IMR-90 (cell line): ENCODE measurements around the gene CBLIF. TPM values are rescaled to one million over a fixed set of nuclear protein-coding genes. Genes with fewer than 3 reads are reported as not detected.

Experiments
- ATAC-seq: fragments of 200-7000 bp; cut with Tn5 transposase; 2 replicates; pipeline ENCODE4 v1.9.1; 2020; ENCODE audit warnings: low read depth, mild to moderate bottlenecking, moderate library complexity
- BruUV-seq: library from RNA; stranded (reverse); fragments of 400-500 nt; replicated peaks from 2 replicates; lab custom pipeline; 2021; lab: Mats Ljungman, UMichigan
- CTCF ChIA-PET: fragments of 300-600 bp; formaldehyde crosslinking; extraction: SDS; loops from one replicate; lab custom pipeline; 2021; ENCODE audit warnings: antibody characterized with exemption; lab: Yijun Ruan, JAX
- POLR2A ChIA-PET: fragments of 300-600 bp; sonication (Branson Sonifier 250); formaldehyde crosslinking; loops from one replicate; lab custom pipeline; 2022; ENCODE audit warnings: antibody characterized with exemption; ENCODE audit not compliant: unreplicated experiment; lab: Charles Lee
- DNase-seq: peaks from one replicate; pipeline ENCODE4 v3.0.0; 2013
- H2AFZ ChIP-seq: replicated peaks from 2 replicates; pipeline ENCODE3; 2013; ENCODE audit warnings: low read length, mild to moderate bottlenecking; ENCODE audit not compliant: poor library complexity
- H2AK5ac ChIP-seq: 2 replicates; pipeline ENCODE4 v1.6.1; 2013; ENCODE audit warnings: low read depth, low read length, inconsistent platforms
- H2AK9ac ChIP-seq: replicated peaks from 2 replicates; pipeline ENCODE3; 2013; ENCODE audit warnings: mild to moderate bottlenecking, low read depth, low read length, moderate library complexity; ENCODE audit not compliant: poor library complexity
- H2BK120ac ChIP-seq: 2 replicates; pipeline ENCODE4 v1.6.1; 2013; ENCODE audit warnings: low read depth, low read length, inconsistent platforms
- H2BK15ac ChIP-seq: 3 replicates; pipeline ENCODE4 v1.6.1; 2013; ENCODE audit warnings: low read depth, low read length, inconsistent platforms
- H2BK20ac ChIP-seq: 2 replicates; pipeline ENCODE4 v1.6.1; 2013; ENCODE audit warnings: low read depth, mild to moderate bottlenecking, inconsistent platforms, low read length, moderate library complexity
- H2BK5ac ChIP-seq: 2 replicates; pipeline ENCODE4 v1.6.1; 2013; ENCODE audit warnings: mild to moderate bottlenecking, low read depth, low read length, inconsistent platforms; ENCODE audit not compliant: poor library complexity, severe bottlenecking
- H3K14ac ChIP-seq: replicated peaks from 2 replicates; pipeline ENCODE4 v1.6.1; 2013; ENCODE audit warnings: low read depth, low read length, inconsistent platforms
- H3K18ac ChIP-seq: 2 replicates; pipeline ENCODE4 v1.6.1; 2013; ENCODE audit warnings: low read depth, low read length, control low read depth
- H3K23ac ChIP-seq: 2 replicates; pipeline ENCODE4 v1.6.1; 2013; ENCODE audit warnings: low read depth, low read length, inconsistent platforms
- H3K27ac ChIP-seq: 2 replicates; pipeline ENCODE4 v1.5.1; 2013; ENCODE audit warnings: mild to moderate bottlenecking, control low read depth, low read length; ENCODE audit not compliant: insufficient read depth
- H3K27me3 ChIP-seq: 2 replicates; pipeline ENCODE4 v1.6.1; 2013; ENCODE audit warnings: low read length; ENCODE audit not compliant: control insufficient read depth, insufficient read depth
- H3K36me3 ChIP-seq: 2 replicates; pipeline ENCODE4 v1.6.1; 2013; ENCODE audit warnings: low read length, mixed read lengths; ENCODE audit not compliant: control insufficient read depth, insufficient read depth
- H3K4ac ChIP-seq: 2 replicates; pipeline ENCODE4 v1.6.1; 2013; ENCODE audit warnings: low read depth, low read length, inconsistent platforms
- H3K4me1 ChIP-seq: 2 replicates; pipeline ENCODE4 v1.6.1; 2013; ENCODE audit warnings: low read length, mixed read lengths; ENCODE audit not compliant: control insufficient read depth, insufficient read depth
- H3K4me2 ChIP-seq: 2 replicates; pipeline ENCODE4 v1.6.1; 2013; ENCODE audit warnings: low read depth, mild to moderate bottlenecking, control low read depth, low read length, moderate library complexity
- H3K4me3 ChIP-seq: 2 replicates; pipeline ENCODE4 v1.5.1; 2013; ENCODE audit warnings: low read depth, mild to moderate bottlenecking, control low read depth, low read length, moderate library complexity; ENCODE audit not compliant: insufficient read depth
- H3K56ac ChIP-seq: 2 replicates; pipeline ENCODE4 v1.6.1; 2013; ENCODE audit warnings: low read length, inconsistent platforms; ENCODE audit not compliant: insufficient read depth; ENCODE audit errors: extremely low read depth
- H3K79me1 ChIP-seq, 2 experiments: 2 replicates each; pipeline ENCODE4 v1.6.1; 2013; ENCODE audit warnings: low read length in 2 of 2, inconsistent platforms in 1 of 2, low read depth in 1 of 2
- H3K9ac ChIP-seq: 2 replicates; pipeline ENCODE4 v1.6.1; 2013; ENCODE audit warnings: low read depth, low read length, control low read depth
- H3K9me1 ChIP-seq: 2 replicates; pipeline ENCODE4 v1.6.1; 2013; ENCODE audit warnings: low read length, inconsistent platforms; ENCODE audit not compliant: insufficient read depth
- H3K9me3 ChIP-seq: 2 replicates; pipeline ENCODE4 v1.6.1; 2013; ENCODE audit warnings: low read length; ENCODE audit not compliant: control insufficient read depth, insufficient read depth
- H4K20me1 ChIP-seq: 2 replicates; pipeline ENCODE4 v1.6.1; 2013; ENCODE audit warnings: low read length, inconsistent platforms; ENCODE audit not compliant: insufficient read depth
- H4K5ac ChIP-seq: 2 replicates; pipeline ENCODE4 v1.6.1; 2013; ENCODE audit warnings: mild to moderate bottlenecking, low read depth, low read length, control low read depth
- H4K8ac ChIP-seq, 2 experiments: 2 replicates each; pipeline ENCODE4 v1.6.1; 2013; ENCODE audit warnings: low read depth in 2 of 2, low read length in 2 of 2, control low read depth in 1 of 2, inconsistent platforms in 1 of 2
- H4K91ac ChIP-seq: 2 replicates; pipeline ENCODE4 v1.6.1; 2013; ENCODE audit warnings: low read depth, low read length, inconsistent platforms; ENCODE audit not compliant: insufficient read depth
- CEBPB ChIP-seq: IDR thresholded peaks from 2 replicates; pipeline ENCODE4 v1.6.1; 2012; ENCODE audit warnings: low read depth, low read length, improper control_type of control experiment
- CTCF ChIP-seq: conservative IDR thresholded peaks from 2 replicates; pipeline ENCODE4 v1.5.1; 2012; ENCODE audit warnings: mild to moderate bottlenecking, low read depth, low read length, improper control_type of control experiment
- FOS ChIP-seq: fragments of 150-350 bp; IDR thresholded peaks from 2 replicates; pipeline ENCODE4 v1.6.1; 2016; ENCODE audit warnings: low read depth, low read length
- MAFK ChIP-seq: IDR thresholded peaks from 2 replicates; pipeline ENCODE4 v1.6.1; 2012; ENCODE audit warnings: low read depth, low read length, improper control_type of control experiment
- RAD21 ChIP-seq: IDR thresholded peaks from 2 replicates; pipeline ENCODE4 v1.6.1; 2012; ENCODE audit warnings: low read length, improper control_type of control experiment
- RCOR1 ChIP-seq: IDR thresholded peaks from 2 replicates; pipeline ENCODE4 v1.6.1; 2012; ENCODE audit warnings: mild to moderate bottlenecking, low read length, improper control_type of control experiment; ENCODE audit not compliant: insufficient replicate concordance
- SMC3 ChIP-seq: fragments of 150-350 bp; IDR thresholded peaks from 2 replicates; pipeline ENCODE4 v1.6.1; 2016; ENCODE audit warnings: low read depth, mild to moderate bottlenecking, antibody characterized with exemption, low read length, moderate library complexity
- WGBS, 2 experiments: methylation state at CpG; one replicate each; pipeline versions ENCODE4 v1.1.5 to v1.1.7; 2013; ENCODE audit warnings: missing lambda C conversion rate in 2 of 2; ENCODE audit not compliant: insufficient read length in 1 of 2; ENCODE audit errors: extremely low coverage in 2 of 2; 5-methylcytosine and 5-hydroxymethylcytosine counted together
- dilution Hi-C: fragments of 300-500 bp; cut with HindIII; formaldehyde crosslinking; loops from one replicate; pipeline ENCODE4 v1.14.3; 2018; ENCODE audit warnings: low sequenced_read_pairs; ENCODE audit not compliant: unreplicated experiment
- in situ Hi-C: fragments of 300-500 bp; cut with MboI; formaldehyde crosslinking; loops from 3 replicates; pipeline ENCODE4 v1.14.3; 2019; ENCODE audit warnings: low sequenced_read_pairs, inconsistent platforms, mixed read lengths
- intact Hi-C: fragments of 100-400 bp; cut with micrococcal nuclease; formaldehyde crosslinking; loops from 2 replicates; pipeline ENCODE4 v1.10.0; 2022
- polyA plus RNA-seq, 3 experiments: library from polyadenylated mRNA; depleted of rRNA; stranded (reverse); fragments of >200 nt; gene quantifications; 2 replicates each; pipeline ENCODE4 v1.2.3, GENCODE V29; 2012; ENCODE audit warnings: low replicate concordance in 1 of 3
- total RNA-seq: library from RNA; depleted of rRNA; stranded (reverse); fragments of >200 nt; gene quantifications from 2 replicates; pipeline ENCODE4 v1.2.3, GENCODE V29; 2012

Gene CBLIF
- total and polyA plus RNA-seq, 2 of the 4 experiments (the other 2 are of a cell fraction) = not detected

- WGBS, 2 experiments = no CpG with 5 or more reads among the region's 9 CpGs
- H2AK9ac ChIP-seq = no peak overlapping the region
- ChIA-PET POLR2A (no interaction called here), CTCF (no interaction called here)
- no peaks in the 10 kb centered on the region for H3K79me1 ChIP-seq
- no peak overlapping the region for H3K4me3 ChIP-seq
- in situ Hi-C loops (no loop called here), intact Hi-C loops (loop anchor here (1.0 to 10.0 kb wide), 3 partner anchors 96 to 442 kb away; no protein-coding TSS in a partner anchor), dilution Hi-C loops (no loop called here)
- H2BK120ac ChIP-seq = no peak overlapping the region
- H4K5ac ChIP-seq = no peak overlapping the region
- H3K27ac ChIP-seq = no peak overlapping the region
- no peak overlapping the region for H4K91ac ChIP-seq
- H3K9me3 ChIP-seq = no peaks in the 10 kb centered on the region
- no peaks in the 10 kb centered on the region for H3K9me1 ChIP-seq
- H2BK5ac ChIP-seq = no peak overlapping the region
- DNase-seq (peak; percentile 53), ATAC-seq (peak; percentile 91)
- no TSS peak for BruUV-seq
- no peak overlapping the region for H2BK20ac ChIP-seq
- no peak overlapping the region for H3K4me2 ChIP-seq
- H3K27me3 ChIP-seq = peaks cover 6% of the 10 kb centered on the region
- no peak overlapping the region for H3K9ac ChIP-seq
- H3K18ac ChIP-seq = no peak overlapping the region
- H4K20me1 ChIP-seq = no peaks in the 10 kb centered on the region
- no peaks in the 10 kb centered on the region for H3K36me3 ChIP-seq
- no peaks in the 10 kb centered on the region for H3K4me1 ChIP-seq
- H2BK15ac ChIP-seq = no peak overlapping the region
- no peak overlapping the region for H3K56ac ChIP-seq
- H3K23ac ChIP-seq = no peak overlapping the region
- H3K14ac ChIP-seq = no peak overlapping the region
- TF ChIP-seq RCOR1 (no peak), CEBPB (peak; percentile 93), MAFK (no peak), CTCF (peak; percentile 68), SMC3 (peak; percentile 40; the same call in 1 of the 2 replicates), RAD21 (peak; percentile 63), FOS (no peak)
- H2AK5ac ChIP-seq = no peak overlapping the region
- H2AFZ ChIP-seq = peak overlapping the region; percentile 63
- H4K8ac ChIP-seq = no peak overlapping the region
- H3K4ac ChIP-seq = no peak overlapping the region
These were observed 22.2 kb downstream of the CBLIF start for GRCh38 chr11:59822989-59823566.
